ENCODE measurements around the gene PRKN.

DNA sequence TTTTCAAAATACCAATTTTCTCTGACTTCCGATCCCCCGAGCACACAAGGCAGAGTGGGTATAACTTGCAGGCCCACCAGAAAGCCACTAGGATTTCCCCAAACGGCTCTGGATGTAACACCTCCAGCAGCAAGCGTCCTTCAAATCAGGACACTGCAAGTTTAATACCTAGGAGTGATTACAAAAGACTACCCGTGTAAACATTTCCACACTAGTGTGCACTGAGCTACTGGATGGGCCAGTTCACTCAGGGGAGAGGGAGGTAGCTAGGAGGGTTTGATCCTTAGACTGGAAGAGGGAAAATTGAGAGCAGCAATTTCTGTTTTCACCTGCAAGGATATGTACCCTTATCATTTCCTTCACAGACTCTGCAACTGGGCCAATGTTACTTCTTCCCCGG is 1361.9 kb downstream of the PRKN start:
- TF ChIP-seq POLR2AphosphoS5 (IDR thresholded peaks at IDR 0.05; ENCODE audit: low read depth, low read length) = no peak
- TF ChIP-seq, protein P1, sequence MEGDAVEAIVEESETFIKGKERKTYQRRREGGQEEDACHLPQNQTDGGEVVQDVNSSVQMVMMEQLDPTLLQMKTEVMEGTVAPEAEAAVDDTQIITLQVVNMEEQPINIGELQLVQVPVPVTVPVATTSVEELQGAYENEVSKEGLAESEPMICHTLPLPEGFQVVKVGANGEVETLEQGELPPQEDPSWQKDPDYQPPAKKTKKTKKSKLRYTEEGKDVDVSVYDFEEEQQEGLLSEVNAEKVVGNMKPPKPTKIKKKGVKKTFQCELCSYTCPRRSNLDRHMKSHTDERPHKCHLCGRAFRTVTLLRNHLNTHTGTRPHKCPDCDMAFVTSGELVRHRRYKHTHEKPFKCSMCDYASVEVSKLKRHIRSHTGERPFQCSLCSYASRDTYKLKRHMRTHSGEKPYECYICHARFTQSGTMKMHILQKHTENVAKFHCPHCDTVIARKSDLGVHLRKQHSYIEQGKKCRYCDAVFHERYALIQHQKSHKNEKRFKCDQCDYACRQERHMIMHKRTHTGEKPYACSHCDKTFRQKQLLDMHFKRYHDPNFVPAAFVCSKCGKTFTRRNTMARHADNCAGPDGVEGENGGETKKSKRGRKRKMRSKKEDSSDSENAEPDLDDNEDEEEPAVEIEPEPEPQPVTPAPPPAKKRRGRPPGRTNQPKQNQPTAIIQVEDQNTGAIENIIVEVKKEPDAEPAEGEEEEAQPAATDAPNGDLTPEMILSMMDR (IDR thresholded peaks at IDR 0.05) = no peak
